Muscle layer of duodenum (tissue), 2 donors: ENCODE data around the gene RNASET2.
"Not testable (repeated sequence)": the region's sequence is repeated elsewhere in the genome, so short reads cannot be mapped to it uniquely, and the experiment has no call there.

Experiments used
- H3K27ac ChIP-seq: one replicate; pipeline ENCODE4 v1.7.0; 2013; ENCODE audit warnings: mild to moderate bottlenecking, low read length
- H3K27me3 ChIP-seq: one replicate; pipeline ENCODE4 v1.7.0; 2013; ENCODE audit warnings: low read depth, mild to moderate bottlenecking, control low read depth, low read length
- H3K36me3 ChIP-seq, 2 donors: one replicate each; pipeline ENCODE4 v1.7.0; 2013; ENCODE audit warnings: low read length in 2 of 2, control low read depth in 1 of 2, mild to moderate bottlenecking in 1 of 2; ENCODE audit not compliant: insufficient read depth in 2 of 2, control insufficient read depth in 1 of 2
- H3K4me1 ChIP-seq, 2 donors: one replicate each; pipeline ENCODE4 v1.7.0; 2013; ENCODE audit warnings: low read length in 2 of 2, mild to moderate bottlenecking in 2 of 2, control low read depth in 1 of 2, moderate library complexity in 1 of 2; ENCODE audit not compliant: insufficient read depth in 2 of 2, control insufficient read depth in 1 of 2
- H3K4me3 ChIP-seq, 2 donors: one replicate each; pipeline ENCODE4 v1.7.0; 2013; ENCODE audit warnings: low read length in 2 of 2, low read depth in 1 of 2, mild to moderate bottlenecking in 1 of 2
- H3K9me3 ChIP-seq, 2 donors: one replicate each; pipeline ENCODE4 v1.7.0; 2013; ENCODE audit warnings: low read length in 2 of 2, control low read depth in 1 of 2, mild to moderate bottlenecking in 1 of 2; ENCODE audit not compliant: control insufficient read depth in 1 of 2
- donor health status: healthy.

RNASET2 gene

GRCh38 chr6:166894614-166895013, 61.7 kb downstream of the RNASET2 start:
- H3K4me1 ChIP-seq, H3K27ac ChIP-seq, H3K36me3 ChIP-seq, H3K9me3 ChIP-seq, H3K4me3 ChIP-seq, H3K27me3 ChIP-seq: not testable (repeated sequence)

GRCh38 chr6:166892472-166892871, 63.9 kb downstream of the RNASET2 start:
- not testable (repeated sequence) for H3K27ac ChIP-seq, H3K27me3 ChIP-seq, H3K36me3 ChIP-seq, H3K4me3 ChIP-seq, H3K4me1 ChIP-seq, H3K9me3 ChIP-seq

GRCh38 chr6:166886773-166887172, 69.6 kb downstream of the RNASET2 start:
- H3K9me3 ChIP-seq, H3K4me3 ChIP-seq, H3K27me3 ChIP-seq, H3K27ac ChIP-seq, H3K36me3 ChIP-seq, H3K4me1 ChIP-seq: not testable (repeated sequence)

- not testable (repeated sequence) for H3K36me3 ChIP-seq, H3K27me3 ChIP-seq, H3K4me1 ChIP-seq, H3K4me3 ChIP-seq, H3K27ac ChIP-seq, H3K9me3 ChIP-seq
Observed at GRCh38 chr6:166884958-166885357, 71.4 kb downstream of the RNASET2 start.

GRCh38 chr6:166879594-166879993, 76.8 kb downstream of the RNASET2 start:
- Histone ChIP-seq H3K27me3 (no peaks in the 10 kb centered on the region), H3K9me3 (no peaks in the 10 kb centered on the region), H3K27ac (no peak overlapping the region), H3K36me3 (no peaks in the 10 kb centered on the region), H3K4me1 (no peaks in the 10 kb centered on the region), H3K4me3 (no peak overlapping the region)
